ENCODE data around the gene ATOH8.
"Not testable (repeated sequence)": the region's sequence is repeated elsewhere in the genome, so short reads cannot be mapped to it uniquely, and the experiment has no call there.

ATOH8 gene

GRCh38 chr2:85753525-85754312 is at the start of gene ATOH8:
Gene ATOH8 (plus strand): TSS chr2:85753991. CDS start chr2:85754190, 199 bp downstream.
- peak; percentile 78 for DNase-seq (ENCODE audit: low spot score)

GRCh38 chr2:85704038-85704437 is 49.8 kb upstream of the ATOH8 start:
- DNase-seq (ENCODE audit: low spot score): no peak

GRCh38 chr2:85704800-85705679 is 48.8 kb upstream of the ATOH8 start:
- DNase-seq (ENCODE audit: low spot score): no peak

GRCh38 chr2:85705680-85706039 is 48.1 kb upstream of the ATOH8 start:
- DNase-seq (ENCODE audit: low spot score): no peak

- no peak for DNase-seq (ENCODE audit: low spot score)
Measured at GRCh38 chr2:85706063-85706462, 47.7 kb upstream of the ATOH8 start.

GRCh38 chr2:85706599-85707296 is 47.0 kb upstream of the ATOH8 start:
- DNase-seq (ENCODE audit: low spot score): no peak

GRCh38 chr2:85707304-85707703 is 46.5 kb upstream of the ATOH8 start:
- peak; percentile 69 for DNase-seq (ENCODE audit: low spot score)

- no peak for DNase-seq (ENCODE audit: low spot score)
Measured at GRCh38 chr2:85708641-85709040, 45.1 kb upstream of the ATOH8 start.

GRCh38 chr2:85709401-85709811 is 44.4 kb upstream of the ATOH8 start:
- no peak for DNase-seq (ENCODE audit: low spot score)

GRCh38 chr2:85710687-85711577 is 42.9 kb upstream of the ATOH8 start:
- no peak for DNase-seq (ENCODE audit: low spot score)

GRCh38 chr2:85711578-85712060 is 42.2 kb upstream of the ATOH8 start:
- DNase-seq (ENCODE audit: low spot score): no peak

GRCh38 chr2:85712336-85712735 is 41.5 kb upstream of the ATOH8 start:
- DNase-seq (ENCODE audit: low spot score): no peak

- DNase-seq (ENCODE audit: low spot score): no peak
Measured at GRCh38 chr2:85712849-85713612, 40.8 kb upstream of the ATOH8 start.

GRCh38 chr2:85713836-85714235 is 40.0 kb upstream of the ATOH8 start:
- no peak for DNase-seq (ENCODE audit: low spot score)

- not testable (repeated sequence) for DNase-seq (ENCODE audit: low spot score)
Measured at GRCh38 chr2:85714421-85714820, 39.4 kb upstream of the ATOH8 start.

- DNase-seq (ENCODE audit: low spot score): no peak
Measured at GRCh38 chr2:85714841-85715240, 39.0 kb upstream of the ATOH8 start.

GRCh38 chr2:85716346-85716914 is 37.4 kb upstream of the ATOH8 start:
- DNase-seq (ENCODE audit: low spot score): no peak

GRCh38 chr2:85717308-85718008 is 36.3 kb upstream of the ATOH8 start:
- peak; percentile 51 for DNase-seq (ENCODE audit: low spot score)

- DNase-seq (ENCODE audit: low spot score): no peak
Measured at GRCh38 chr2:85718009-85718391, 35.8 kb upstream of the ATOH8 start.
